Lung (tissue), 12 donors: ENCODE measurements around the gene LCN15. TPM values are rescaled to one million over a fixed set of nuclear protein-coding genes. Genes with fewer than 3 reads are reported as not detected.
"Not testable (repeated sequence)": the region's sequence is repeated elsewhere in the genome, so short reads cannot be mapped to it uniquely, and the experiment has no call there.

Experiments used
- ATAC-seq: fragments of 200-7000 bp; cut with Tn5 transposase; one replicate; pipeline ENCODE4 v1.9.1; 2020; ENCODE audit warnings: moderate number of reproducible peaks; ENCODE audit not compliant: insufficient read depth, low FRiP score
- DNase-seq, 3 donors: peaks; one replicate each; pipeline ENCODE4 v3.0.0-alpha.2; 2013 to 2017
- H3K27ac ChIP-seq, 2 donors: one replicate each; pipeline ENCODE4 v1.5.1; 2013; ENCODE audit warnings: mild to moderate bottlenecking in 2 of 2, moderate library complexity in 2 of 2, control low read depth in 1 of 2, inconsistent platforms in 1 of 2, low read depth in 1 of 2, low read length in 1 of 2
- H3K27me3 ChIP-seq, 3 donors: one replicate each; pipeline ENCODE4 v1.5.1; 2013; ENCODE audit warnings: low read length in 2 of 3; ENCODE audit not compliant: control insufficient read depth in 3 of 3, insufficient read depth in 3 of 3
- H3K36me3 ChIP-seq, 4 donors: one replicate each; pipeline ENCODE4 v1.5.1; 2013; ENCODE audit warnings: low read length in 4 of 4, mild to moderate bottlenecking in 1 of 4, moderate library complexity in 1 of 4; ENCODE audit not compliant: control insufficient read depth in 4 of 4, insufficient read depth in 4 of 4
- H3K4me1 ChIP-seq, 5 donors: one replicate each; pipeline ENCODE4 v1.5.1; 2013; ENCODE audit warnings: low read length in 5 of 5, mild to moderate bottlenecking in 2 of 5, moderate library complexity in 1 of 5; ENCODE audit not compliant: control insufficient read depth in 5 of 5, insufficient read depth in 5 of 5
- H3K4me3 ChIP-seq: one replicate; pipeline ENCODE4 v1.5.1; 2013; ENCODE audit warnings: mild to moderate bottlenecking, control low read depth, moderate library complexity
- H3K9ac ChIP-seq, 2 donors: one replicate each; pipeline ENCODE4 v1.5.1; 2013; ENCODE audit warnings: low read length in 2 of 2, control low read depth in 1 of 2; ENCODE audit not compliant: insufficient read depth in 1 of 2
- H3K9me3 ChIP-seq, 4 donors: one replicate each; pipeline ENCODE4 v1.5.1; 2013; ENCODE audit warnings: low read length in 3 of 4, mild to moderate bottlenecking in 1 of 4, moderate library complexity in 1 of 4; ENCODE audit not compliant: control insufficient read depth in 4 of 4, insufficient read depth in 3 of 4
- WGBS, 2 donors: extraction: QIAGEN DNeasy Blood & Tissue Kit; methylation state at CpG; one replicate each; pipeline ENCODE4 v1.1.7; 2013; 5-methylcytosine and 5-hydroxymethylcytosine counted together
- polyA plus RNA-seq, 2 donors: library from polyadenylated mRNA; stranded (reverse); fragments of 200-250 nt; gene quantifications; one replicate each; pipeline ENCODE4 v1.2.1, GENCODE V29; 2013
- total RNA-seq, 2 donors: library from RNA; depleted of rRNA in 1 of 2; stranded (reverse); fragments of >200 nt in 1 of 2; gene quantifications; one replicate each; pipeline ENCODE4 v1.2.1, GENCODE V29; 2014 to 2021
- TF ChIP-seq, protein P1 (sequence below): IDR thresholded peaks from 2 replicates; pipeline ENCODE4 v1.5.1; 2012; ENCODE audit warnings: mild to moderate bottlenecking; ENCODE audit errors: control extremely low read depth, extremely low read depth
- donor health status: control.
- donor health status: control.
- donor health status: Bipolar disorder and iron deficiency.
- donor health status: healthy.
- donor health status: DM: yes; HTN: yes; CAD: no.

LCN15 gene
- total and polyA plus RNA-seq, 4 donors = 0.16 TPM; not detected in 3

DNA sequence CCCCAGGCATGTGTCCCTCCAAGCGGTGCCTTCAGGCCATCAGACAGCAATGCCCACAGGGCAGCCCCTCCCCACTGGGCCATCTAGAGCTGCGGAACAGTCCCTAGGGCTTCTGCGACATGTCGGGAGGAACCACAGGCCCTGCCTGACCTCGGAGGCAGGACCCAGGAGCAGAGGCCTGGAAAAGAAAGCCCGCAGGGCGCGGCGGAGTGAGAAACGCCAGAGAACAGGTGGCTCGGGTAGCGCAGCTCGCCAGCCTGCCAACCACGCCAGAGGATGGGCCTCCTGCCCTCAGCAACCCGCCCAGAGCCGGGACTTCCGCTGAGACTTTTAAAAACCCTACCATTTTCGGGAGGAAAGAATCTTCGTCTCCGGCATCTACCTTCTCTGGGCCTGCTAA is 7.0 kb downstream of the LCN15 start:
- Histone ChIP-seq H3K36me3 (no peaks in the 10 kb centered on the region), H3K4me1 (peaks cover 0 to 3% (median 0%) of the 10 kb centered on the region in 5 donors), H3K4me3 (no peak overlapping the region), H3K27me3 (no peaks in the 10 kb centered on the region), H3K9me3 (peaks cover 0 to 6% (median 3%) of the 10 kb centered on the region in 4 donors), H3K27ac (no peak overlapping the region), H3K9ac (no peak overlapping the region)
- no peak for DNase-seq
- TF ChIP-seq, protein P1, sequence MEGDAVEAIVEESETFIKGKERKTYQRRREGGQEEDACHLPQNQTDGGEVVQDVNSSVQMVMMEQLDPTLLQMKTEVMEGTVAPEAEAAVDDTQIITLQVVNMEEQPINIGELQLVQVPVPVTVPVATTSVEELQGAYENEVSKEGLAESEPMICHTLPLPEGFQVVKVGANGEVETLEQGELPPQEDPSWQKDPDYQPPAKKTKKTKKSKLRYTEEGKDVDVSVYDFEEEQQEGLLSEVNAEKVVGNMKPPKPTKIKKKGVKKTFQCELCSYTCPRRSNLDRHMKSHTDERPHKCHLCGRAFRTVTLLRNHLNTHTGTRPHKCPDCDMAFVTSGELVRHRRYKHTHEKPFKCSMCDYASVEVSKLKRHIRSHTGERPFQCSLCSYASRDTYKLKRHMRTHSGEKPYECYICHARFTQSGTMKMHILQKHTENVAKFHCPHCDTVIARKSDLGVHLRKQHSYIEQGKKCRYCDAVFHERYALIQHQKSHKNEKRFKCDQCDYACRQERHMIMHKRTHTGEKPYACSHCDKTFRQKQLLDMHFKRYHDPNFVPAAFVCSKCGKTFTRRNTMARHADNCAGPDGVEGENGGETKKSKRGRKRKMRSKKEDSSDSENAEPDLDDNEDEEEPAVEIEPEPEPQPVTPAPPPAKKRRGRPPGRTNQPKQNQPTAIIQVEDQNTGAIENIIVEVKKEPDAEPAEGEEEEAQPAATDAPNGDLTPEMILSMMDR = no peak
- WGBS, 2 donors = 88 to 95% methylated on average over 19 to 20 of the region's 20 CpGs
- ATAC-seq = no peak

DNA sequence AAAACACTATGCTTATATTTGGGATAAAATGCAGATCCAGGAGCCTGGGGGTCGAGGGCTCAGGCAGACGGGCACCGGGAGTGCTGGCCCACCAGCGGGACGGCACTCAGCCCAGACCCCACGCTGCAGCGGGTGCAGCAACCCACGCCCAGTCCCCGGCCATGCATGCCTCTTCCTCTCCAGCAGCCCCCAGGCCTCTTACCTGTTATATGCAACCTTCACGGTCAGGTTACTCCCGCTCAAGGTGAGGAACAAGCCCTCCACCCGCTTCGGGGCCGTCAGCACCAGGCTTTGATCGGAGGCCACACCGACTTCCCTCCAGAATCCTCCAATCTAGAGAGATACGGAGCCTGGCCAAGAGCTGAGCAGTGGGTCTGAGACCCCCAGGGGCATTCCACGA is 7.5 kb downstream of the LCN15 start:
- no peak for ATAC-seq
- TF ChIP-seq, protein P1 = no peak
- WGBS, 2 donors = 92 to 93% methylated on average over 18 of the region's 18 CpGs
- Histone ChIP-seq H3K27me3 (no peaks in the 10 kb centered on the region), H3K9me3 (peaks cover 0 to 6% (median 3%) of the 10 kb centered on the region in 4 donors), H3K4me3 (no peak overlapping the region), H3K36me3 (no peaks in the 10 kb centered on the region), H3K27ac (no peak overlapping the region), H3K9ac (no peak overlapping the region), H3K4me1 (peaks cover 0 to 3% (median 0%) of the 10 kb centered on the region in 5 donors)
- DNase-seq = no peak

DNA sequence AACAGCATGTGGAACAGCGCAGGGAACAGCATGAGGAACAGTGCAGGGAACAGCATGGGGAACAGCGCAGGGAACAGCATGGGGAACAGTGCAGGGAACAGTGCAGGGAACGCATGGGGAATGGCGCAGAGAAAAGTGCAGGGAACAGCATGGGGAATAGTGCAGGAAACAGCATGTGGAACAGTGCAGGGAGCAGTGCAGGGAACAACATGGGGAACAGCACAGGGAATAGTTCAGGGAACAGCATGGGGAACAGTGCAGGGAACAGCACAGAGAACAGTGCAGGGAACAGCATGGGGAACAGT is 8.2 kb downstream of the LCN15 start:
- ATAC-seq (no peak), DNase-seq (no peak)
- no peak overlapping the region for H3K4me3 ChIP-seq
- H3K9ac ChIP-seq = no peak overlapping the region
- H3K27me3 ChIP-seq = no peaks in the 10 kb centered on the region
- H3K36me3 ChIP-seq = no peaks in the 10 kb centered on the region
- WGBS, 2 donors = 98 to 100% methylated on average over 4 of the region's 4 CpGs
- H3K9me3 ChIP-seq = peaks cover 0 to 9% (median 3%) of the 10 kb centered on the region in 4 donors
- TF ChIP-seq, protein P1 = no peak
- H3K27ac ChIP-seq = no peak overlapping the region
- peaks cover 0 to 3% (median 0%) of the 10 kb centered on the region in 5 donors for H3K4me1 ChIP-seq

DNA sequence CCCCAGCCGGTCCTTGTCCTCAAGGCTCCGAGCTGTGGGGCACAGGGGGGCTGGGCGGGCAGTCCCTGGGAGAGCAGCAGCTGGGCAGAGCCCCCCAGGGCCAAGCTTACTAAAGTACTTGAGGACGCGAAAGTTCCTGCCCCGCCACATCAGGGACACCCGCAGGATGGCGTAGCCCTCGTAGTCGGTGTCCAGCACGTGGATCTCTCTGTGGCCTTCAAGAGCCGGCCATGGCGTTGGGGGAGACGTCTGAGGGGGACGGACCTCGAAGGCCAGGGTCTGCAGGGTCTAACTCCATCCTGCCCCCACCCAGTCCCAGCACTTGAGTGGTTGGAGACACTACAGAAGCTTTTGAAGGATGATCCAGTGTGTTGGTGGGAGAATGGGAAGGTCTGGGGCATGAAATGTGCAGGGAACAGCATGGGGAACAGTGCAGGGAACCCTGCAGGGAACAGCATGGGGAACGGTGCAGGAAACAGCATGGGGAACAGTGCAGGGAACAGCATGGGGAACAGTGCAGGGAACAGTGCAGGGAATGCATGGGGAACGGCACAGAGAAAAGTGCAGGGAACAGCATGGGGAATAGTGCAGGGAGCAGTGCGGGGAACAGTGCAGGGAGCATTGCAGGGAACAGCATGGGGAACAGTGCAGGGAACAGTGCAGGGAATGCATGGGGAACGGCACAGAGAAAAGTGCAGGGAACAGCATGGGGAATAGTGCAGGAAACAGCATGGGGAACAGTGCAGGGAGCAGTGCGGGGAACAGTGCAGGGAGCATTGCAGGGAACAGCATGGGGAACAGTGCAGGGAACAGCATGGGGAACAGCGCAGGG is 8.8 kb downstream of the LCN15 start:
- H3K4me3 ChIP-seq, DNase-seq, H3K36me3 ChIP-seq, H3K9me3 ChIP-seq, H3K27ac ChIP-seq, H3K27me3 ChIP-seq, H3K4me1 ChIP-seq, H3K9ac ChIP-seq, ATAC-seq: not testable (repeated sequence)
- WGBS, 2 donors = 90 to 91% methylated on average over 22 of the region's 22 CpGs
